Activated CD4-positive, CD25-positive, alpha-beta regulatory T cell treated with anti-CD3 and anti-CD28 coated beads, Interleukin-2, amount 50 U/mL, for 16 hours (primary cell): ENCODE measurements around the gene PEX14.

Source experiments
- DNase-seq: peaks from one replicate; pipeline ENCODE4 v3.0.0-alpha.2; 2020; ENCODE audit warnings: low read depth, low spot score

PEX14 gene

GRCh38 chr1:10516925-10517676 is 42.4 kb downstream of the PEX14 start:
- no peak for DNase-seq

GRCh38 chr1:10517677-10517982 is 42.9 kb downstream of the PEX14 start:
- no peak for DNase-seq

- no peak for DNase-seq
Measured at GRCh38 chr1:10519016-10519417, 44.3 kb downstream of the PEX14 start.

GRCh38 chr1:10520497-10520896 is 45.7 kb downstream of the PEX14 start:
- no peak for DNase-seq

GRCh38 chr1:10520952-10521351 is 46.2 kb downstream of the PEX14 start:
- DNase-seq: no peak

- no peak for DNase-seq
Measured at GRCh38 chr1:10521537-10522157, 46.9 kb downstream of the PEX14 start.

- DNase-seq: no peak
Measured at GRCh38 chr1:10522322-10522860, 47.6 kb downstream of the PEX14 start.

- no peak for DNase-seq
Measured at GRCh38 chr1:10525208-10525607, 50.5 kb downstream of the PEX14 start.

- no peak for DNase-seq
Measured at GRCh38 chr1:10528066-10529014, 53.6 kb downstream of the PEX14 start.

- DNase-seq: no peak
Measured at GRCh38 chr1:10529091-10529490, 54.3 kb downstream of the PEX14 start.

- DNase-seq: no peak
Measured at GRCh38 chr1:10529765-10530164, 55.0 kb downstream of the PEX14 start.

- DNase-seq: no peak
Measured at GRCh38 chr1:10530281-10530740, 55.6 kb downstream of the PEX14 start.

- DNase-seq: no peak
Measured at GRCh38 chr1:10530756-10531495, 56.2 kb downstream of the PEX14 start.

GRCh38 chr1:10532362-10532761 is 57.6 kb downstream of the PEX14 start:
- no peak for DNase-seq

- DNase-seq: no peak
Measured at GRCh38 chr1:10534519-10534918, 59.8 kb downstream of the PEX14 start.

- no peak for DNase-seq
Measured at GRCh38 chr1:10536133-10536770, 61.5 kb downstream of the PEX14 start.

- DNase-seq: no peak
Measured at GRCh38 chr1:10537082-10537766, 62.5 kb downstream of the PEX14 start.

- no peak for DNase-seq
Measured at GRCh38 chr1:10538646-10539355, 64.1 kb downstream of the PEX14 start.

- no peak for DNase-seq
Measured at GRCh38 chr1:10539411-10540043, 64.8 kb downstream of the PEX14 start.
